NCI-H460 (cell line): ENCODE data around the gene INO80B. TPM values are rescaled to one million over a fixed set of nuclear protein-coding genes. Genes with fewer than 3 reads are reported as not detected.
"Not testable (repeated sequence)": the region's sequence is repeated elsewhere in the genome, so short reads cannot be mapped to it uniquely, and the experiment has no call there.

Experiments used
- DNase-seq: peaks from one replicate; pipeline ENCODE4 v3.0.0-alpha.2; 2016; ENCODE audit warnings: low read depth; ENCODE audit errors: extremely low read depth
- total RNA-seq: library from RNA; depleted of rRNA; stranded (reverse); fragments of >200 nt; shearing (Covaris generic); gene quantifications from 2 replicates; pipeline ENCODE4 v1.2.3, GENCODE V29; 2014

Gene INO80B
- total RNA-seq, 1 experiment from 2014 or later = 19.8 TPM

- no peak for DNase-seq
Observed at GRCh38 chr2:74424995-74425406, 29.9 kb upstream of the INO80B start.

GRCh38 chr2:74425523-74425922, 29.4 kb upstream of the INO80B start:
- DNase-seq = no peak

GRCh38 chr2:74426181-74426758, 28.6 kb upstream of the INO80B start:
- no peak for DNase-seq

- no peak for DNase-seq
Observed at GRCh38 chr2:74427551-74427950, 27.3 kb upstream of the INO80B start.

GRCh38 chr2:74428675-74429074, 26.2 kb upstream of the INO80B start:
- DNase-seq = no peak

GRCh38 chr2:74429487-74430451, 25.1 kb upstream of the INO80B start:
- DNase-seq = no peak

- no peak for DNase-seq
Observed at GRCh38 chr2:74430502-74430901, 24.4 kb upstream of the INO80B start.

- DNase-seq = no peak
Observed at GRCh38 chr2:74436111-74436805, 18.6 kb upstream of the INO80B start.

- DNase-seq = no peak
Observed at GRCh38 chr2:74436848-74437695, 17.8 kb upstream of the INO80B start.

- no peak for DNase-seq
Observed at GRCh38 chr2:74438248-74438647, 16.6 kb upstream of the INO80B start.

GRCh38 chr2:74439373-74439772, 15.5 kb upstream of the INO80B start:
- DNase-seq = no peak

- no peak for DNase-seq
Observed at GRCh38 chr2:74439803-74440377, 15.0 kb upstream of the INO80B start.

- DNase-seq = peak; percentile 67
Observed at GRCh38 chr2:74440378-74441169, 14.3 kb upstream of the INO80B start.

GRCh38 chr2:74441170-74441689, 13.7 kb upstream of the INO80B start:
- no peak for DNase-seq

- DNase-seq = no peak
Observed at GRCh38 chr2:74441690-74442482, 13.0 kb upstream of the INO80B start, which contains the start of gene RTKN. RTKN (minus strand) TSS chr2:74441937; CDS start chr2:74441816, 121 bp downstream.

- not testable (repeated sequence) for DNase-seq
Observed at GRCh38 chr2:74442483-74443297, 12.2 kb upstream of the INO80B start.
